Measurements from ENCODE around the gene PTH2.
"Not testable (repeated sequence)": the region's sequence is repeated elsewhere in the genome, so short reads cannot be mapped to it uniquely, and the experiment has no call there.

Gene PTH2

DNA sequence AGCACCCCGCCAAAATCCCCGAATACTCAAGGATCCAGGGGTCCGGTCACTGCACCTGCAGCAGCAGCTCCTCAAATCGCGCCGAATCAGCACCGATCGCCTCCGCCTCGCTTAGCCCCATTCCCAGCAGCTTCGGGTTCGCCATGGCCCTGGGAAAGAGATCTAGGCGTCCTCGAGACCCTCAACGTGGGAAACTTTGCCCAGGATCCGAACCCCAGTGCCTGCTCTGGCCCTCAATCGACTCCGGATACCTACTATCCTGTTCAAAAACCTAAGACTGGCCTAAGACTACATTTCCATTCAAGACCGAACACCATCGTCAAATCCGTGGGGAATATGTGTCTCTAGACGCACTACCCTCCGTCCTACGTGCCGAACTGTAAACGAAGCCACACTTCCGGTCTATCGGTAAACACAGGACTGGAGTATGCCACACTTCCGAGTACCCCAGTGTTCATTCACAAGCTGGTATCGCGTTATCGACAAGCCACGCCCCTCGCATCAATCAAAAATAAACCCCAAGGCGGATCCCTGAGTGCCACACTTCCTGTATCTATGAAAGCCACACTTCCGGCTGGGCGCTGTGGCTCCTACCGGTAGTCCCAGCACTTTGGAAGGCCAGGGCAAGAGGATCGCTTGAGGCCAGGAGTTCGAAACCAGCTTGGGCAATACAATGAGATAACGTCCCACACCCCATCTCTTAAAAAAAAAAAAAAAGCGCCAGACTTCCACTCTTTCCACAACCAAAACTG, 28.4 kb upstream of the PTH2 start, which contains the start of gene PIH1D1:
Gene PIH1D1, minus strand, starts transcription at position 385 of the 752 bp plus-strand sequence. Its CDS starts 240 bp downstream, at position 145.
- H3K4me3 ChIP-seq (ENCODE audit: low read length) = peak within 1 kb of the TSS; percentile 99
- DNase-seq (ENCODE audit: low read depth, low spot score) = peak; percentile 100

DNA sequence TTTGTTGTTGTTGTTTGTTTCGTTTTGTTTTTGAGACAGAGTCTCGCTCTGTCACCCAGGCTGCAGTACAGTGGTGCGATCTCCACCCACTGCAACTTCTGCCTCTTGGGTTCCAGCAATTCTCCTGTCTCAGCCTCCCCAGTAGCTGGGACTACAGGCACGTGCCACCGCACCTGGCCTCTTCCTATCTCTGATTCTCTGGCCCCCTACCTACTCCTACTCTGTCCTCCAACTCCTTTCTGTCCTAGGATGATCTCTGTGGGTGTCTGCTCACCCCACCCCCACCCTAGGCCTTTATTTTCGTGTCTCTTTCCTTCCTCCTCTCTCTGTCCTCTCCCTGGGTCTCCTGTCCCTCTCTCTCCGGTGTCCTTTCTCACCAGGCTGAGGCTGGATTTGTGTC, 27.2 kb upstream of the PTH2 start:
- peak overlapping the region; percentile 99 for H3K4me3 ChIP-seq (ENCODE audit: low read length)
- DNase-seq (ENCODE audit: low read depth, low spot score) = no peak

DNA sequence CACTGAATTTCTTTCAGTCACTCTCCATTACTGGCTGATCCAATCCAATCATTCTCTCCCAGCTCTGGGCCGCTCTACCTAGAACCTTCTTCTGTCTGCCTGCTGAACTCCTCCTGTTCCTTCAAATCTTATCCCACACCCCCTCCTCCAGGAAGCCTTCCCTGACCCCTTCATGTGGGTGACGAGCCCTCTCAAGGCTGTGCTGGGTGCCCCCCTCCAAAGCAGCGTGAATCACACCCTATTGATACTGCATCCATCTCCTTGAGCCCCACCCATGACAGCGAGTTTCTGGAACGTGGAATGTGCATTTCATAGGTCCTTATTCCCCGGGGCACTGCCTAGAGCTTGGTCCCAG, 25.2 kb upstream of the PTH2 start:
- no peak for DNase-seq (ENCODE audit: low read depth, low spot score)

DNA sequence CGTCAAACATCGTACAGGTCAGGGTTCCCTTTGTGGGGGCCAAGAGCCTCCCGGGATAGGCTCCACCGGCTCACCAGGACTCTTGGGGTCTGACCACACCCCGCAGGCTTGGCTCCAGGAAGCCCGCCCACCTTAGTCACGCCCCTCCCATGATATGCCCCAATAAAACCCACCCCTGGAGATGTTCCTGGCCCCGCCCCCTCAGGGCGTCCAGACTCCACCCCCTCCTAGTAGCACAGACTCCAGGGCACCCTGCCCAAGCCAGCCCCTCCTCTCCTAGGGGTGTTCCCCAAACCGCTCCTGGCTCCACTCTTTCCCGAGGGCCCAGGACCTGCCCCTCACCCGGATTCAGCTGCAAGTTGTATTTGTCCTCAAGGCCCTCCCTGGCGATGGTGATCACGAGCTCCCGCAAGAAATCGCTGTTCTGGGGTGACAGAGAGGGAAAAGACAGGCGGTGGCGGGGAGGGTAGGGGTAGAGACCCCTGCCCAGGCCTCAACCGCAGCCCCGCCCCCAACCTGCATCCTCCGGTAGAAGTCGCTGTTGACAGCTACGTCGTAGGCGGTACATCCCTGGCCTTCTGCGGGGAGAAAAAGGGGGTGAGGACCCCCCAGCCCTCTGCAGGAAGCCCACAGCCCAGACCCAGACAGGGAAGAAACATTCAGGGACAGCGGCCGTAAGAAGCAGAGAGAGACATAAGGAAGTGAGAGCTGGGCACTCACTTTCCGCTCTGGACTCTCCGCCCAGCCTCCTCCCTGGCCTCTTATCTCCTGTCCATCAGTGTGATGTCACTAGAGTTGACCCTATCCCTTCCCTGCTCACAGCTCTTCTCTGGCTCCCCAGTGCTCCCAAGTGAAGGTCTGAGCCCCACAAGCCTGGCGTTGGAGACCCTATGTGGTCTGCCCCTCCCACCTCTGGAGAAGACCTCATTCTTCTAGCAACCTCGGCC, 24.5 kb upstream of the PTH2 start:
- H3K4me3 ChIP-seq (ENCODE audit: low read length) = no peak overlapping the region
- peak; percentile 44 for DNase-seq (ENCODE audit: low read depth, low spot score)

More for the DNA sequence above, 25.2 kb upstream of the PTH2 start:
- H3K4me3 ChIP-seq (ENCODE audit: low read length) = no peak overlapping the region

DNA sequence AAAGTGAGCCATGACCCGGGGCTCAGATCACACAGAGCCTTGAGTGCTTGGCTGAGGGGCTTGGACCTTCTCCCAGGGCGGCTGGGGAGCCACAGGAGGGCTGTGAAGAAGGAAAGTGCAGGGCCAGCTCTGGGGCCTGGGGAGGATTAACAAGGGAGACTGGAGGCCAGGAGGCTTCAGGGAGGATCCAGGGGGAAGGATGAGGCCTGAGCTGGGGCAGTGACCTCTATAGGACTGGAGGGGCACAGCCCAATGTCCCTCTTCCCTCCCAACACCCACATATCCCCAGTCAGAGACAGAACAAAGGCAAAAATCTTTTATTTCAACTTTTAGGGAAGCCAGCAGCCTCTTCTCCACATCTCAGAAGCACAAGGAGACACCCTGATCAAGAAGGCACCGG, 22.8 kb upstream of the PTH2 start:
- no peak overlapping the region for H3K4me3 ChIP-seq (ENCODE audit: low read length)
- DNase-seq (ENCODE audit: low read depth, low spot score) = no peak

DNA sequence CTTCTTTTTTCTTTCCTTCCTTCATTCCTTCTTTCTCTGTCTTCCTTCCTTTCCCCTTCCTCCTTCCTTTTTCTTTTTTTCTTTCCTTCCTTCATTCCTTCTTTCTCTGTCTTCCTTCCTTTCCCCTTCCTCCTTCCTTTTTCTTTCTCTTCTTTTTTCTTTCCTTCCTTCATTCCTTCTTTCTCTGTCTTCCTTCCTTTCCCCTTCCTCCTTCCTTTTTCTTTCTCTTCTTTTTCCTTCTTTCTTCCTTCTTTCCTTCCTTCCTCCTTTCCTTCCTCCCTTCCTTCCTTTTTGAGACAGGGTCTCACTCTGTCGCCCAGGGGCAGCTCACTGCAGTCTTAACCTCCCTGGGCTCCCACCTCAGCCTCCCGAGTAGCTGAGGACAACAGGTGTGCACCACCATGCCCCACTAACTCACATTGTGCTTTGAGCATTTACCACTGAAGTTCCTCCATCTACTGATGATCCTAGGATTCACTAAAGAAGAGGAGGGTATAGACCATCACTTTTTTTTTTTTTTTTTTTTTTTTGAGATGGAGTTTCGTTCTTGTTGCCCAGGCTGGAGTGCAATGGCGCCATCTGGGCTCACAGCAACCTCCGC, 21.0 kb upstream of the PTH2 start:
- 0 out of 2 replicates have a peak overlapping the region, but pooled peaks have one; percentile 62 for H3K4me3 ChIP-seq (ENCODE audit: low read length)
- not testable (repeated sequence) for DNase-seq (ENCODE audit: low read depth, low spot score)

DNA sequence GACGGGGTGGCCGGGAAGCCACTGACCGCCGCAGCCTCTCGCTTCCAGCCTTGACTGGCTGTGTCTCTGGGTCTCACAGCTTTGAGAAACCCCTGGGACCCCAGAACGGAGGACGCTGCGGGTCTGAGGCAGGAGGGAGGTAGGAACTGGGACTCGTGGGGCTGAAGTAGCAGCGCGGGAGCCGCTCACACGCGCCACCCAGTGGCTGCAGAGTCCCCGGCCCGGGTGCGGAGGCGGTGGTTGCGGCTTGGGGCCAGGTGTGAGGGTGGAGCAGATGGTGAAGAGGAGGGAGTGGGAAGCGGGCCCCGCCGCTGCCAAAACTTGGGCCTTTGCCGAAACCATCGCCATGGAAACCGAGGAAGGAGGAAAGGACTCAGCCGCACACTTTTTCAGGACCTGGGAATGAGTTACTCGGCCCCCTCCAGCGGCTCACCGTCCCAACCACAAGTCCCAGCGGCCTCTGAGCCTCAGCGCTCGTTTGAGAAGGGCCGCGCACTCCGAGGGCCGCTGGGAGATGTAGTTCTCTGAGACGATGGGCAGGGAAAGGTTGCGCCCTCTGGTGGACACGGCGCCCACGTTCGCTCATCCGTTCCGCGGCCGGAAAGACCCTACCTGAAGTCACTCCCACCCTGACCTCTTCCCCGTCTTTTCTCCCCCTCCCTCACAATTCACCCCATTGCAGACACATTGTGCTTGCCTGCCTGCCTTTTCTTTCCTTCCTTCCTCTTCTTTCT, 20.3 kb upstream of the PTH2 start:
- DNase-seq (ENCODE audit: low read depth, low spot score) = peak; percentile 90
- peak overlapping the region; percentile 62 for H3K4me3 ChIP-seq (ENCODE audit: low read length)

DNA sequence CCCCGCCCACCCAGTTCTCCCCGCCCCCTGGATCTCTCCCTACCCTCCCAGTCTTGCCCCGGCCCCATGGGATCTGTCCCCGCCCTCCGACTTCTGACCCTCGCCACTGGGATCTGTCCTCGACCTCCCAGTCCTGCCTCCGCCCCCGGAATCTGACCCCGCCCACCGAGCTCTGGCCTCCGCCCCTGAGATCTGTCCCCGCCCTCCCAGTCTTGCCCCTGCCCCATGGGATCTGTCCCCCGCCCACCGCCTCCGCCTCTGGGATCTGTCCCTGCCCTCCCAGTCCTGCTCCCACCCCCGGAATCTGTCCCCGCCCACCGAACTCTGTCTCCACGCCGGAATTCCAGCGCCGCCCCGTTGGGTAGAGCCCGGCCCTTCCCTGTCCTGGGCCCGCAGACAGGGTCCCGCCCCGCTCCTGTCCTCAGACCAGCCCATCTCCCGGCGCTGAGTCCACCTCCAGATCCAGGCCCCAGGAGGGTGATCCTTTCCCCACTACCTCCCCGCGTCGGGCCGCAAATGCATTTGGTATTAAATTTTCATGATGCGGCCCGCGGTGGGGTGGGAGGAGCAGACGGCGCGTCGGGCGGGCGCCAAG, 19.6 kb upstream of the PTH2 start:
- DNase-seq (ENCODE audit: low read depth, low spot score) = no peak

DNA sequence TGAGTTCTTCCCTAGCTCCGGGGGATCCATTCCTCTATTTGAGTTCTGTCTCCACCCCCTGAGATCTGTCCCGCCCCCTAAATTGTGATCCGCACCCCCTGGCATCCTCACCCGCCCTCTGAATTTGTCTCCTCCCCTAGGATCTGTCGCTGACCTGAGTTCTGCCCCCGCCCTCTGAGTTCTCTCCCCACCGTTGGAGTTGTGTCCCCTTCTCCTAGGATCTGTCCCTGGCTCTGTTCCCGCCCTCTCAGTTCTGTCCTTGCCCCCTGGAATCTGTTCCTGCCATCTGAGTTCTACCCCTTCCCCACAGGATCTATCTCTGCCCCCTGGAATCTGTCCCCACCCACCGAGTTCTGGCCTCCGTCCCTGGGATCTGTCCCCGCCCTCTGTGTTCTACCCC, 19.1 kb upstream of the PTH2 start:
- no peak for DNase-seq (ENCODE audit: low read depth, low spot score)
- H3K4me3 ChIP-seq (ENCODE audit: low read length) = peak overlapping the region; percentile 62

More for the DNA sequence above, 19.6 kb upstream of the PTH2 start:
- peak overlapping the region; percentile 62 for H3K4me3 ChIP-seq (ENCODE audit: low read length)

DNA sequence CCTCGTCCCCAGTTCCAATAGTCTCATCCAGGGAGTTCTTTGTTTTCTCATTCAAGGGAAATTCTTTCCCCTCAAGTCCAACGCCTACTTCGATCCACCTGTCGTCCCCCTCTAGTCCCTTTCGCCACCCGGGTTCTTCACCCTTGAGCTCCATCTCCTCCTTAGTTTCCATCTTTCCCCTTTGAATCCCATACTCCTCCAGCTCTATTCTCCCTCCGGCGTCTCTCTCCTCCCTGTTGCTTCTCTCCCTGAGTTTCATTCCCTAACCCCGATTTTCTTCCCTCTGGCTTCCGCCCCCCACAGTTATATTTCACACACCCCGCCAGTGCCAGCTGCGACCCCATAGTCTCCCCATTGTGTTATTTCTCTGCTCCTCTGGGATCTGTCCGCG, 18.7 kb upstream of the PTH2 start:
- DNase-seq (ENCODE audit: low read depth, low spot score) = no peak
- no peak overlapping the region for H3K4me3 ChIP-seq (ENCODE audit: low read length)

DNA sequence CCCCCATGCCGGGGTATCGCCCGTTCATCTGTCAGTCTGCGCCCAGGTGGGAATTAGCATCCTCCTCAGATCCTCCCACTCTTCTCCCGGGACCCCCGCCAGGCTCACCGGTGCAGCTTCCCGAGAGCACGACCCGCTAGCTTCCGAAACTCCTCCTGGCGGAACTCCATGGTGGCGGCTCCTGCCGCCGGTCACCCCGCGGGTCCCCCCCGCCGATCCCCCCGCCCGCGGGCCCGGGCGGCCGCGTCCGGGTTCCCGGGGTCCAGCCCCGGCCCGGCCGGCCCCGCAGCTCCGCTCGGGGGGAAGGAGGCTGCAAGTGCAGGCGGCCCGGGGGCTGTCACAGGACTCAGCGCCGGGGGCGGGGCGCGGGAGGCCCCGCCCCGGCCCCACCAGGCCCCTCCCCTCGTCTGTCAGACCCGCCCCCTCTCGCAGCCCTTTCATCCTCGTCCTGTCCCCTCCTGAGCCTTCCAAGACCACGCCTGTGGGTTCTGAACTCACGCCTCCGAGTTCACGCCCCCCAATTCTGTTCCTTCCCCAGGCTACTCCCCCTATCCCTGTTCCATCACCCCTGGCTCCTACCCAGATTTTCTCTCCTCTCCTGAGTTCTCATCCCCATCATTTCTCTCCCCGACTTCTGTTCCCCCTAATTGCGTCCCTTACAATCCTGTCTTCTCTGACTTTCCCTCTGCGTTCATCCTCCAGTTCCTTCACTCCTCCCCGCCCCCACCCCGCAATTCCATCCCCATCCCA, 18.1 kb upstream of the PTH2 start, which contains the start of gene SLC17A7:
Gene SLC17A7, minus strand, starts transcription at position 318 of the 750 bp plus-strand sequence. Its CDS starts 148 bp downstream, at position 170.
- H3K4me3 ChIP-seq (ENCODE audit: low read length) = peak within 1 kb of the TSS; percentile 62; the same call in 1 of the 2 replicates
- DNase-seq (ENCODE audit: low read depth, low spot score) = no peak

DNA sequence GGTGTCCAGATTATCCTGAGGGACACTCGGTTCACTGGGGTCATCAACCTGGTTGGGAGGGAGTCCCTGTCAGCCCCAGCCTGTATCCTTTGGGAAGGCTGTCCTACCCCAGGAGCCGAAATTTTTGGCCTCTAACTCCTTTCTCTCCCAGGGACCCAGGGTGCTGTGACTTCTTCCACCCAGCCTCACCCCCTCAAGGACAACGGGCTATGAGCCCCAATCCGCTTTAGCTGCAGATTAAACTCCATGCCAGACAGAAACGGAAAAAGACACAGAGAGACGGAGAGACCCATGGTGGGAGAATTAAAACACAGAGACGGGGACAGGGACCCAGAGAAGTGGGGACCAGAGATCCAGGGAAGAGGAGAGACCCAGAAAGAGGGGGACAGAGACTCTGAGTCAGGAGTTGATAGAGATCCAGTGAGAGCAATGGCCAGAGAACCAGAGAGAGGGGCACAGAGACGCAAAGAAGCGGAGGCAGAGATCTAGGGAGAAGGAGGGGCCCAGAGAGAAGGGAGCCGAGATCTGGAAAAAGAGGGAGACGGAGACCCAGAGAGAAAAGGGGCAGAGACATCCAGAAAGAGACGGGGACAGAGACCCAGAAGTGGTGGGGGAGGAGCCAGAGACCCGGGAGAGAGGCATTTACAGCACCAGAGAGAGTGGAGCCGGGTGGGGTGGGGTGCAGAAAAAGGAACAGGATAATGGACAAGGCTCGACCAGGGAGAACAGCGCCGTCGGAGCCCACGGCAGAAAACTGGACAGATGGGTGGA, 17.4 kb upstream of the PTH2 start:
- DNase-seq (ENCODE audit: low read depth, low spot score) = no peak
- H3K4me3 ChIP-seq (ENCODE audit: low read length) = no peak overlapping the region

DNA sequence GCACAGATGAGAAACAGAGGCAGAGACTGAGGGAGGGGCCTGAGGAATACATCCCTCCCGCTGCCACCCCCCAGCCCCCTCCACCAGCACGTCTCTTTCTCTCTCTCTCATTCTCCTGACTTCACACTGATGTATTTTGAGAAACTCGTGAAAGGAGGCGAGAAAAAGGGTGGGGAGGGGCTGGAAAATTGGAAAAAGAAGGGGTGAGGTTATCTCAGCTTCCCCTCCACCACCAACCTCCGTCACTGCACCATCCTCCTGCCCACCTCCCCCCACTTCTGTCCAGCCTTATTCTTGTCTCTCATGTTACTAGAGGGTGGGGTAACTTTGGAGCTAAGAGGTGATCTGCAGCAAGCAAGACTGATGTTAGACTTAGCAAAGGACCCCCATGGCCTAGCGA, 16.6 kb upstream of the PTH2 start:
- H3K4me3 ChIP-seq (ENCODE audit: low read length) = no peak overlapping the region

DNA sequence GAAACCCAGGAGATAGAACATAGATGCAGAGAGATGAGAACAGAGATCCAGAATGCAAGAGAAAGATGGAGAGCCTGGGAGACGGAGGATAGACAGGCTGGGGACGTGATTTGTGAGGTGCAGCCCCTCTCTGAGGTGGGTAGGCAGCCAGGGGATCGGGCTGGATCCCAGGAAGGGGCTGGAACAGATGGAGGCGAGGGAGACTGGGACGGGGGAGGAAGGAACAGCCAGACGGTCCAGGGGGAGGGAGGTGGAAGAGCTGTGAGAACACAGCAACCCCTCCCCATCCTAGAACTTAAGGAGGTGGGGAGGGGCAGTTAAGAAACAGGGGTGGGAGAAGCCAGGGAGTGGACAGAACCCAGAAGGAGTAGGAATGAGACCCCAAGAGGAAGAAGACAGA, 15.0 kb upstream of the PTH2 start:
- DNase-seq (ENCODE audit: low read depth, low spot score) = no peak

More for the DNA sequence above, 16.6 kb upstream of the PTH2 start:
- DNase-seq (ENCODE audit: low read depth, low spot score) = no peak

DNA sequence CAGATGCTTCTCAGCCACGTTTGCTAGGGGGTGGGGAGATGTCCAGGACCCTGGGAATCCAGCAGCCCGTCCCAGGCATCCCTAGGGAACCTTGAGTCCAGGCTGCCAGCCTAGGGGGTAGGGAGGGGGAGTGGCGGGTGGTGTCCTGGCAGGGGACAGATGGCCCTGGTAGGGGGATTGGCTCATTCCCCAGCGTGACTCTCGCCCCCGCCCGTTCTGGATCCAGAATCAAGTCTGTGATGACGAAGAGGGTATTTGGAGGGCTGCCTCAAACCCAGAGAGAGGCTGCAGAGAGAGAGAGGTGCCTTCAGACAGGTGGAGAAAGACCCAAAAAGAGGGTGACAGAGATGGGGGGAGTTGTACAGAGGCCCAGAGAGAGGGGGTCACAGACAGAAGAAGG, 14.0 kb upstream of the PTH2 start:
- no peak overlapping the region for H3K4me3 ChIP-seq (ENCODE audit: low read length)
- no peak for DNase-seq (ENCODE audit: low read depth, low spot score)

More for the DNA sequence above, 15.0 kb upstream of the PTH2 start:
- no peak overlapping the region for H3K4me3 ChIP-seq (ENCODE audit: low read length)

DNA sequence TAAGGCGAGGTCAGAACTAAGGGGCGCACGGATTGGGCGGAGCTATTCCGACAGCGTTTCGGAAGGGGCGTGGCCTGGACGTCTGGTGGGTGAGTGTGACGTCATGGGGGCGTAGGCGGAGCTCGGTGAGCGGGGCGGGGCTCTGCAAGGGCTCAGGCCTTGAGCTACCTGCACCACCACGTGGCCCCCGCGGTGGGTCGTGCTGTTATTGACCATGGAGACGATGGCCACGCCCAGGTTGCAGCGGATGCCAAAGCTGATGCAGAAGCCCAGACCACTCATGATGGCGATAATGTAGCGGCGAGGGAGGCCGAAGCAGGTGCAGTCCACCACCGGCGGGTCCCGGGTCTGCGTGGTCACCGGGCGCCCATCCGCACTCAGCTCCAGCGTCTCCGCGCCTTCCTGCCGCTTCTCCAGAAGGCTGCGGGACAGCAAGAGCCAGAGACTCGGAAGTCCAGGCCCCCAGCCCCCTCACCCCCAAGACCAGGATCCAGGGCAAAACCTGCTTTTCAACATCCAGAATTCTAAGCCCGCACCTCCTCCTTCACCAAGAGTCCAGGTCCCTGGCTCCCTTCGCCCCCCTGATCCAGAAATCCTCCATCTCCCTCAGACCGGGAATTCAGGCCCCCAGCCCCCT, 13.3 kb upstream of the PTH2 start:
- no peak overlapping the region for H3K4me3 ChIP-seq (ENCODE audit: low read length)
- peak; percentile 55 for DNase-seq (ENCODE audit: low read depth, low spot score)

DNA sequence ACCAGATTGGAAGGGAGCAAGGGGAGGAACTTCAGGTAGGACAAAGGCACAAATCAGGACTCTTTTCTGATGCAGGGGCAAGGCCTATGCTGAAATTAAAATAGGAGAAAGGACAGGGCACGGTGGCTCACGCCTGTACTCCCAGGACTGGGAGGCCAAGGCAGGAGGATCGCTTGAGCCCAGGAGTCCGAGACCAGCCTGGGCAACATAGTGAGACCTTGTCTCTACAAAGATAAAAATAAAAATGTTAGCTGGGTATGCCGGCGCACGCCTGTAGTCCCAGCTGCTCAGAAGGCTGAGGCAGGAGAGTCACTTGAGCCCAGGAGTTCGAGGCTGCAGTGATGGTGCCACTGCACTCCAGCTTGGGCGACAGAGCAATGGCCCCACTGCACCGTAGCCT, 12.4 kb upstream of the PTH2 start:
- DNase-seq (ENCODE audit: low read depth, low spot score) = no peak
- no peak overlapping the region for H3K4me3 ChIP-seq (ENCODE audit: low read length)

Data from Jurkat, Clone E6-1 (cell line).